ENCODE results near the gene TNKS1BP1.

- no peak for TF ChIP-seq SP1 (IDR thresholded peaks at IDR 0.05)
- no peak for TF ChIP-seq FOXK2 (IDR thresholded peaks at IDR 0.05)
- TF ChIP-seq ZNF384 (IDR thresholded peaks at IDR 0.05) = no peak
- TF ChIP-seq FOXA1 (IDR thresholded peaks at IDR 0.05) = no peak
- TF ChIP-seq HDGF (IDR thresholded peaks at IDR 0.05; ENCODE audit: borderline replicate concordance) = no peak
- TF ChIP-seq ARNT (IDR thresholded peaks at IDR 0.05) = no peak
Observed at GRCh38 chr11:57361926-57362325, 37.2 kb upstream of the TNKS1BP1 start.
